EL (cell line): ENCODE results near the gene DLX2.

Experiments
- DNase-seq: peaks from one replicate; pipeline ENCODE4 v3.0.0-alpha.2; 2016

DLX2 gene

GRCh38 chr2:172106108-172106961, 3.6 kb upstream of the DLX2 start:
- peak; percentile 79 for DNase-seq

GRCh38 chr2:172105471-172106107, 2.9 kb upstream of the DLX2 start:
- no peak for DNase-seq

GRCh38 chr2:172103471-172104272, 972 bp upstream of the DLX2 start:
- DNase-seq = peak; percentile 87

GRCh38 chr2:172101821-172102390, 794 bp downstream of the DLX2 start:
- DNase-seq = peak; percentile 42

GRCh38 chr2:172100935-172101820, 1.5 kb downstream of the DLX2 start:
- DNase-seq = peak; percentile 45

GRCh38 chr2:172100080-172100934, 2.4 kb downstream of the DLX2 start:
- no peak for DNase-seq

GRCh38 chr2:172099472-172100079, 3.1 kb downstream of the DLX2 start:
- no peak for DNase-seq

GRCh38 chr2:172098650-172099471, 3.8 kb downstream of the DLX2 start:
- DNase-seq = peak; percentile 89

- DNase-seq = peak; percentile 38
These were observed 4.4 kb downstream of the DLX2 start for GRCh38 chr2:172098287-172098649.

- peak; percentile 48 for DNase-seq
These were observed 5.1 kb downstream of the DLX2 start for GRCh38 chr2:172097557-172098131.

- peak; percentile 92 for DNase-seq
These were observed 5.8 kb downstream of the DLX2 start for GRCh38 chr2:172096626-172097547.

- DNase-seq = peak; percentile 51
These were observed 6.6 kb downstream of the DLX2 start for GRCh38 chr2:172095905-172096625.

- DNase-seq = peak; percentile 95
These were observed 7.4 kb downstream of the DLX2 start for GRCh38 chr2:172095146-172095904.

GRCh38 chr2:172094294-172095145, 8.2 kb downstream of the DLX2 start:
- DNase-seq = peak; percentile 70

GRCh38 chr2:172093416-172094293, 9.0 kb downstream of the DLX2 start:
- no peak for DNase-seq
